Lower leg skin (tissue), 3 donors: ENCODE data around the gene MATN1.

Experiments used
- CTCF ChIP-seq, 3 donors: fragments of 450-650 bp; IDR thresholded peaks; one replicate each; pipeline ENCODE4 v1.5.1; 2016; ENCODE audit warnings: antibody characterized with exemption in 3 of 3, mild to moderate bottlenecking in 3 of 3, moderate library complexity in 2 of 3
- POLR2A ChIP-seq, 2 donors: fragments of 450-650 bp; IDR thresholded peaks; one replicate each; pipeline ENCODE4 v1.6.1; 2016 to 2017; ENCODE audit warnings: antibody characterized with exemption in 2 of 2, mild to moderate bottlenecking in 1 of 2, moderate library complexity in 1 of 2

- TF ChIP-seq CTCF (IDR thresholded peaks at IDR 0.05) (no peak), POLR2A (IDR thresholded peaks at IDR 0.05) (no peak)
These were observed 18.0 kb upstream of the MATN1 start for GRCh38 chr1:30741239-30741894.
